ENCODE data around the gene DCX.

The DCX gene

DNA sequence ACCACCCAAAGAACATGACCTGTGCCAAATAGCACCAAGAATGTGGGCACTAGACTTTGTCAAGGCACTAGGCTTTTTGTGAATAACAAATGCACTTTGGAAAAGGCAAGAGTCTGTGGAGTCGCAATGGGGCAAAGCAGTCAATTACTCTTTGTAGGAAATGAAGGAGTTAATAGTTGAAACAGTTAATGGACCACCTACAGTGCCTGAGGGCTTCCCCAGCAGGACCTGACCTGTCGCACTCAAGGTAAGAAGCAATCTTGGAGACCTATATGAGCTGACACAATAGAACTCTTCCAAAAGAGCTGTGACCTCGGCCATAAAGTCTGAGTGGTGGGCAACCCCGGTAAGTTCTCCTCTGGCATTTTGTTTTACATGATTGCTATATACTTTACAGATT is 92.5 kb downstream of the DCX start:
- no peak overlapping the region for H3K4me3 ChIP-seq (ENCODE audit: low read depth, low read length)

DNA sequence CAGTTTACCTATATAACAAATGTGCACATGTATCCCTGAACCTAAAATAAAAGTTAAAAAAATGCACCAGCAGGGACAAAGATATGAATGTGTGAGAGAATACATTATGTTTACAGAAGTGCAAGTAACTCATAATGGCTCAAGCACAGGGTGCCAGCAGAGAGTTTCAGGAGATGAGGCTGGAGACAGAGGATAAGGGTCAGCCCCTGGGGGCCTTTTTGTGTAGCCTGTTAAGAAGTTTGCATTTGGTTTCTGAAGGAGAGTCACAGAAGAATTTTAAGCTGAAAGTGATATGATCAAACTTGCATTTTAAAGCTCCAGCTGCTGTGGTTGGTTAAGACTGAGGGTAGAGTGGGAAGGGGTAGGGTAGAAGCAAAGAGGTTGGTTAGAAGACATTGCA is 93.1 kb downstream of the DCX start:
- no peak overlapping the region for H3K4me3 ChIP-seq (ENCODE audit: low read depth, low read length)

DNA sequence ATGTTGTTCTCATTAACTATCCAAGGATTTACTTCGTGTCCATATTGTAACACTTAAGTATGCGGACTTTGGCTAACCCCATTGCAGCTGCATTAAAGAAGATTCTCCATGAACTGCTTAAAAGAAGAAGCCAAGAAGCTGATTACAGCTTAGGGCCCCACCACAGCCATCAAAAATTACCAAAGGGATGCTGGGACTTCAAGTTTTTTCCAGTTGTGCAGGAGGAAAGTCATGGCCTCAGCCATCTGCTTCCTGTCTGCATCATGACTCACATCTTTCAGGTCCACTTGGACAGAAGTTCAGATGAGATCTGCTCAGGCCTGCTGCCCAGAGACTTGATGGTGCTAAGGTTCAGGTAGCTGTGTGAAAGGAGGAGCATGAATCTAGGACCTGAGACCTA is 102.9 kb downstream of the DCX start:
- no peak overlapping the region for H3K4me3 ChIP-seq (ENCODE audit: low read depth, low read length)

DNA sequence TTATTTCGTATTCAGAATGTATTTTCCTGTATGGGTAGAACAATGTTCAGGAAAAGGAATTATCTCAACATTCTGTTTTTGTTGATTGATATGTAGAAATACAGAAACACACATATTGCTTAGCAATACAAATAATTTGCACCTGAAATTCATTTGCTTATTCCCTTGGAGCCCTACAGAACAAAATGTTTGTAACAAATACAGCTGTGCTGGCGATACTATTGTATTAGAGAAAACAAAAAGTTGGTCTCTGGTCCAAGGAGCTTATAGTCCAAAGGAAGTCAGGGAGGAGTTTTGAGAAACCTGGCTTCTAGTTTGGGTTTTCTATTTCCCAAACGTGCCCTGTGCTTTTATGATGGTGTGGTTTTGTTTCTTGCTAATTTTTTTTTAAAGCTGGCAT is 104.0 kb downstream of the DCX start:
- no peak overlapping the region for H3K4me3 ChIP-seq (ENCODE audit: low read depth, low read length)

DNA sequence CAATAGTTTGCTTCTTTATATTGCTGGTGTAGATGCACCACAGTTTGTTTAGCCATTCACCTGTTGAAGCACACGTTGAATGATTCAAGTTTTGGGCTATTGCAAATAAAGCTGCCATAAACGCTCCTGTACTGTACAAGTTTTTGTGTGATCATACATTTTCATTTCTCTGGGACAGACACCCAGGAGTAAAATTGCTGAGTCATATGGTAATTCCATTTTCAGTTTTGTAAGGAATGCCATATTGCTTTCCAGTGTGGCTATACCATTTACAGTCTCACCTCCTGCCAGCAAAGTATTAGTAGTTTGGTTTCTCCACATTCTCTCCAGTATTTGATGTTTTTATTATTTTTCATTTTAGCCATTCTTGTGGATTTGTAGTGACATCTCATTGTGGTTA is 109.7 kb downstream of the DCX start:
- H3K4me3 ChIP-seq (ENCODE audit: low read depth, low read length), result no peak overlapping the region

DNA sequence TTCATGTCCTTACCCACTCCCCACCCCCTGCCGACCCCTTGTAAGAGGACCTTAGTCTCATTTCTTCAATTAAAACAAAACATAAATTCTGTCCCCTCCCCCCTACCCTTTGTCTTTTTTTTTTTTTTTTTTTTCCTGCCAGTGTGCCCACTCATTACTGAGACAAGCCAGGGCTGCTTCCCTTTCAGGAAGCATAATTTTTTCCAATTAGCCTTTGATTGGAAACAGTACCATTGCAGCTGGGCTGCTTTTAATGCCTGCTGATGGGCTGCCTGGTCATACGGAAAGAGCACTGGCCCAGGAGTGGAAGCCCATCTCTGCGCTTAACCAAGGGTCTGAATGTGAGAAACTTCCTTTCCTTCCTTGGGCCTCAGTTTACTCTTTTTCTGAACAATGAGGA is 123.2 kb downstream of the DCX start:
- H3K4me3 ChIP-seq (ENCODE audit: low read depth, low read length), result no peak overlapping the region

DNA sequence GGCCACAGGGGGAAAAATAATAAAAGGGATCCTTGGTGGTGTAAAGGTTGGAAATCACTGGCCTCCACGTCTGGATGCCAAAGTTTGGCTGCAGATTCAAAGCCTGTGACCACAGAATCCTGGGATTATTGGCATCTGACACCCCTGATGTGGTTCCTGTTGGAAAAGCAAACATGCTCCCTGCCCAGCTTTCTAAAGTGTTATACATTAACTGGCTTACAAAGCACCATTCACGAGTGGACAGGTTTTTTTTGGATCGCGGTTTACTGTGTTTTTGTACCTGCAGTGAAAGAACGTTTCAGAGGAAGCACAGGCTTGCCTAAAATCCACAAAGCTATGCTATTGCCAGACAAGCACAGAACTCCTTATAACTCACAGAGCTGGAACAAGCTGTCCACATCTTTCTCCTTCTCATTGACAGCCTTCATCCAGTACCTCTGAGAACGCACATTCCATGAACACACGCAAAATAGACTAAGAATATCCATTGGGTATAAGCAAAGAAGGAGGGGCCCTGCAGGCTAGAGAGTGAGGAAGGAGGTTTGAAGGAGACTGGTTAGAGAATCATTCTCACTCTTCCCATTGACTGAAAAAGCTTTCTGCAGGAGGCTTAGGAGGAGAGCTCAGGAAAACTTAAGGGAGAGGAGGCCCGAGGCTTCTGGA is 127.2 kb downstream of the DCX start:
- H3K4me3 ChIP-seq (ENCODE audit: low read depth, low read length), result no peak overlapping the region

DNA sequence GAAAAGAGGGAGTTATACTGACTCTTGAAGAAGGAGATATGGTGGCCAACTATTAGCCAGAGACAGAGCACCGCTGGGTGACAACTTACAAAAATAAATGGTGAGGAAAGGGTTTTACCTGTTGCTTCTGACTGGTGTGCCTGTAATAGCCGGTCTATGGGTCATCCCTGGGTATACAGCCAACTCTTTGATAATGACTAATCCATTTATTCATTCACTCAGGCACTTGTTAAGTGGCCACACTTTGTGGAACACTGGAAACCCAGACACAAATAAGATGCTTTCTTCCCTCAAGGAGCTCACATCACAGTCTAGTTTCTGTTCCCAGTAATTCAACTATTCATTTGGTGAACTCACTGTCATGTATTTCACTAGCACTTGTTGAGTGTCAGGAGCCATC is 128.5 kb downstream of the DCX start:
- H3K4me3 ChIP-seq (ENCODE audit: low read depth, low read length), result no peak overlapping the region

DNA sequence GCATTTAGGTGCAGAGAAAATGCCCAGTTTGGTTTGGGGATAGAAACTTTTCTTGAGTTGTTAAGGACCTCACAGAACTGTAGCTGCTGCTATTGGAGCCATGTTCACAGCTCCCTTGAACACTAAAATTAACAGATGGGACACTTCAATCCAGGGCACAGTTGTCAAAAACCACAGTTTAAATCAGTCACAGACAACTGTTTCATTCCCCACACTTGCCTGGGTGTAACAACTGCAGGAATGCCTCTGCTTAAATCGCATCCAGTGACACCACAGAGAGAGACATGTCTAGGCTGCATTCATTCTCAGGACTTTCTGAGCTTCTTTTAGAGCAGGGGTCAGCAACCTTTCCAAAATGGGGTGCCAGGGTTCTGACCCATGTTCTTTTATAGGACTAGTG is 129.0 kb downstream of the DCX start:
- no peak overlapping the region for H3K4me3 ChIP-seq (ENCODE audit: low read depth, low read length)

DNA sequence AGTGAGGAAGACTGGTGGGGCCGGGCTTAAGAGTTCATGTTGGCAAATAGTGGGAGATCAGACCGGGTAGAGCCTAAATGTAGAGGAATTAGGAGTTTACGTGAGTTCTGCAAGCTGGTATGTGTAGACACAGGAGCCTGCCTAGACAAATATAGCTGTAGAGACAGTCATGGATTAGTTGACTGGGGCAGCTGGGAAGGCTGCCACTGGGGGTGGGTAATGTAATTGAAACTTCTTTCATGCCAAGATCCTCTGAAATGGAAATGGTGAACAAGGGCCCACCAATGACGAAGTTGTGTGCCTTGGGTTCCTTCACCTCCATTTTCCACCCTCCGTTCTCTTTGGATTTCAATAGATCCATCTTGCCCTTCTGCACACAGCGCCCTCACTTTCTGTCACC is 129.9 kb downstream of the DCX start:
- no peak overlapping the region for H3K4me3 ChIP-seq (ENCODE audit: low read depth, low read length)

DNA sequence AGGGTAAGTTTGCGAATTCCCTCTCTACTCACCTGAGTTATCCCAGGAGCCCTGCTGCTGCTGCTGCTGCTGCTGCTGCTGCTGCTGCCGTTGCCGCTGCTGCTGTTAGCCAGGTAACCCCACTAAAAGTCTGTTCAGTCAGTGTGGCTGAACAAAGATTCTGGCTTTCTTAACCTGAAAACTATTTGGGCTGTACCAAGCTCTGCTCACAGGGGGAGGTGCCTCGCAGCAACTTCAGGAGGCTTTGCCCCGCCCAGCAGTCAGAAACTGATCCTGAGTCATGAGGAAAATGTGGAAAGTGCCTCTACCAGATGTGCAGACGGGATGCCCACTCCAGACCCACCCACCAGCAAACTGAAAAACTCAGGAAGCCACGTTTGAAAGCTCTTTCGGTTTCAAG is 141.7 kb downstream of the DCX start, which contains the start of gene CAPN6:
TSS of gene CAPN6 (minus strand) at position 145 of the 400 bp plus-strand sequence. CDS start 6,547 bp downstream, outside the sequence.
- H3K4me3 ChIP-seq (ENCODE audit: low read depth, low read length), result no peak within 1 kb of the TSS

DNA sequence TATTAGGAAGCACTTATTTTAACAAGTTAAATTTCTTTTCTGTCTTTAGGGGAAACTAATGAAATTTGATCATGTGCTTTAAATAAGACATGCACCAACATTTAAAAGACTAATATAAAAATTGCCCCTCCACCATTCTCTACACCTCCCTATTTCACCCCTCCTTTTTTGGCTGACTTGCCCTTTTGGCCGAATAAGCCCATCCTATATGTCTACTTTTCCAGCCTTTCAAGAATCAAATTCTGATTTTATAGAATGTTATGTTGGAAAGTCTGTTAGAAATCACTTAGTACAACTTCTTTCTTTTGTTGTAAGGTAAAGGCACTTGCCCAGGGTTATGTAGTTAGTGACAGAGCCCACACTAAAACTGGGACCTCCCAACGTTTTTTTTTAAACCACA is 143.5 kb downstream of the DCX start:
- no peak overlapping the region for H3K4me3 ChIP-seq (ENCODE audit: low read depth, low read length)

DNA sequence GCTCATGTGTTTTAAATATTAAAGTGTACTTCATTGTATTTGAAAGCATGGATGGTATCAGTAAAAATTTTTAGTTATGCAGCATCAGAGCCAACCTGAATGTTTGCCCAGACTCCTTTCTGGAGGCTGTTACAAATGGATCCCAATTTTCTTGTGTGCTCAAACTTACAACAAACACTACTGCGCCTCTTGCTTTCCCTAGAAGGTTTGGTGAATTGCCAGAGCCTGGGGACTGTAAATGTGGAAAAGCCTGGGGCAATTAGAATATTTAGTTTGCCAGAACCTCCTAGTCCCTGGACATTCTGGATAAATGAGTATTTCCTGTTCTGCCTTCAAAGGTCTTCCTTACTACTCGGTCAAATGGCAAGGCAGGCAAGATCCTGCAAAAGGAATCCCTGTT is 146.5 kb downstream of the DCX start:
- H3K4me3 ChIP-seq (ENCODE audit: low read depth, low read length), result no peak overlapping the region

DNA sequence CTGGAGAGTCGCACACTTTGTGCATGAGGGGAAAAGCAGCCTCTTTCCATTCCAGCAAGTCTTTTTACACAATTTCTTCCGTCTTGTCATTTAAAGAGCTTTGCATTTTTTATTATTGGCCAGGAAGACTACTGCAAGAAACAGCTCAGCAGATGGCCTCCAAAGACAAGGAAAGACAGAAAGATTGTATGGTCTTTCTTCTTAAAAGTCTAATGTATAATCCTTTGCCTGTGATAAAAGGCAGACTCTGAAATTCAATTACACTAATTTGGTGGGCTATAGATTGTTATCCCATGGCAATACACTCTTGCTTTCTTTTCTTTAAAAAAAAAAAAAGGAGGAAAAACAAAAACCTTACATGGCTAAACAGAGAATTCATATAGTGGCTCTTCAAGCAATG is 147.6 kb downstream of the DCX start:
- no peak overlapping the region for H3K4me3 ChIP-seq (ENCODE audit: low read depth, low read length)

DNA sequence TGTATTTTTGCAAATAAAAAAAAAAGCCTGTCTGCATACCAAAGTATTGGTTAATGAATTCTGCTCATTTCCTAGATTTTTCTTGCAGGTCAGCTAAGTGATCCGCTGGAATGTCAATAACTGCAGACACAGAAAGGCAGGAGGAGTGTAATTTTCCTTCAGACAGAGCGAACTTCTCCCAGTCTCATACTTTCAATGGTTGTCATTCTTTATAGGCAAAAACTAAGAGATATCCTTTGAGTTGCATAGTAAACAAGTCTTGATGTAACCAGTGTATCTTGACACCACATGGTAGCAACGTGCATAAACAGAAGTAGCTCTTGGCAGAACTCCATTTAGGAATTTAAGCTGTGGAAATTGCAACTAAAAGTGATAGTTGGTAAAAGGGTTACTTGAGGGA is 149.9 kb downstream of the DCX start:
- H3K4me3 ChIP-seq (ENCODE audit: low read depth, low read length), result no peak overlapping the region

DNA sequence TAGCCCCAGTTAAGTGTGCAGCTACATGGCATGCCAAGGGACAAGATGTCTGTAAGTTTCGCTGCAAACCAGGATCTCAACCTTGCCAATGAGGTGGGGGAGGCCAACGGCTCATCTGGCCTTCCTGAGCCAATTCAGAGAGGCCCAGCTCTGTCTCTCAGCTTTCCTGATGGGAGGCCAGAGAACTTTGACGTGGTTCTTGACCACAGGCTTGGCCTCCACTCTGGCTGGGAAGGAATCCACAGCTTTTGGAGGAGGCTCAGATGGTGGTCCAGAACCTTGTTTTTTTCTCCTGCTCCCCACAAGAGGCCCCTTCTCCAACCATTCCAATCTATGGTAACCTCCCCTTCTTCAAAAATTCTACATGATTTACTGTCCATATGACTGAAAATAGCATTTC is 151.5 kb downstream of the DCX start:
- H3K4me3 ChIP-seq (ENCODE audit: low read depth, low read length), result no peak overlapping the region

DNA sequence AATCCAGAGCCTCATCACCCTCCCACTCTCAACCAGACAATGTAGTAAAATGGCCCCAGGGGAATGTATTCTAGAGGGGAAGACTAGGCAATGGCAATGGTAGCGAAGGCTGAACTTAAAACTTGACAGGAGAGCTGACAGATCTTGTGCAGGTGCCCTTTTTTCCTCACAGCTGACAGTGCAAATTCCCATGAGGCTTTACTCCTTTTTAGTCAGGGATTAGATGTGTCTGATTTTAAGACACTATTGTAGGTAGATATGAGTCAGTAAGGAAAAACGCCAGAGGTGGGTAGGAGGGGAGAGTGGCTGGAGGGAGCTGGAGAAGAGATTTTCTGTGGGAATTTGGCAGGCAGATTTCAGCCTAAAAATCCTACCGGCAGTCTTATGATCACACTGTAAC is 152.4 kb downstream of the DCX start:
- H3K4me3 ChIP-seq (ENCODE audit: low read depth, low read length), result no peak overlapping the region

DNA sequence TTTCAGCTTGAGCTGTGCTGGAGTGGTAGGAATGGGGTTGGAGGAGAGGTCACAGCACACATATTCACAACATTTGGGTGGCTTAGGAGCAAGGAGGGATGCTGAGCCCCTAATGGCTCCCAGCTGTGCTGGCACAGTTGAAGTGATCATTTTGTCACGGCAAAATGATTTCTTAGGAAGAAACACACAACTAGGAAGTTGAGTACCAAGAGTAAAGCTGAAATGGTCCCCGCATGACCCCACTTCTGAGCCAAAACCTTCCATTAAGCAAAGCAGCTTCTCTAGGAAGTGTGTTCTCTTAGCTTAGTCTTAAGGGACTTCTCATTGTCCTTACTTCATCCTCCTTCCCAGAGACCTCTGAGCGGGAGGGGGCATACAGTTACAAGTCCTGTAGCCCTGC is 154.3 kb downstream of the DCX start:
- H3K4me3 ChIP-seq (ENCODE audit: low read depth, low read length), result no peak overlapping the region

DNA sequence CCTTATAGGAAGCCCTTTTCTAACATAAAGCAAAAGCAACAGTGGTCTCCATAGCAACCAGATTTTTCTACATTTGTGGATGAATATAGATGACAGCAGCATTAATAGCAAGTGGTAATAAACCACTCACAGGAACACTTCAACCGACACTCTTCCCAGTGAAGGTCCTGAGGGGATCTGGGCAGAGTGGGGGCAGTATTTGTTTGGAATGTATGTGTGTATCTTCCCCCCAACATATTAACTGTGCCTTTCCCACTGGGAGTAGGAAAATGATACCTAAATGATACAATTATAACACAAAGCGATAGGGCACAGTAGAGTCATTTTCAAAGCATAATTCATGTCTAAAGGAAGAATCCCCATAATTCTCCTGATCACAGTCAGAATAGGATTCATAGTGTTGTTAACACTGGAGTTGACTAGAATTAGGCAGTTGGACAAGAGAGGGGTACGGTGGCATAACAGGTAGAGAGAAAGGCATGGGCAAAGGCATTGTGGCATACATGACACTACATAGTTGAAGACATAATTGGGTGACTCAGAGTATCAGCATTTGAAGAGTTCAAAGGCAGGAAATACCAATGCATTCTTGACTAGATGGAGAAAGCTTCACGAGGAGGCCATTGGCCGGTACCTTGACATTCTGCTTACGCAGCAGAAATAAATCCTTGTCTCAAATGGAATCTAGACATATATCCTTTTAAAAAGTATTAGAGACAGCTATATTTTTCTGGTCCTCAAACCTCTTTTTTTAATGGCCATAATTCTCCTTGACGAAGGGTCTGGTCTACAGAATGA is 156.9 kb downstream of the DCX start:
- no peak overlapping the region for H3K4me3 ChIP-seq (ENCODE audit: low read depth, low read length)

DNA sequence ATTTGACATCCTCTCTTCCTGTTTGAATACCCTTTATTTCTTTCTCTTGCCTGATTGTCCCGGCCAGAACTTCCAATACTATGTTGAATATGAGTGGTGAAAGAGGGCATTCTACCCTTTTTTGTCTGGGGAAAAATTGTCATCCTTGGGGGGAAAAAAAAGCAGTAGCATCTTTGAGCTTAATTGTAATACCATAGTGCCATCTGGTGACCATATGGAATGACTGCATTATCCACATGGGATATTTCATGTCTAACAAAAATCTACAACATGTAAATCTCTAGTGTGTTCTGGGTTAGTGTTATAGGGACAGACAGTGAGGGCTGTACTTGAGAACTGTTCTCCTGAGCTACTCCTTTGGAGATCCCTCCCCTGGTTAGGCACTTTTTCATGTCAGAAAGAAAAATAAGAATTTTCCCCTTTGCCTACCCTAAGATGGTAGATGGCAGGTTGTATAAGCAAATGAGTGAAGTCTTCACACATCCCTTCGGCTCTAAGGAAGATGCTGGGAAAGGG is 167.7 kb downstream of the DCX start:
- no peak overlapping the region for H3K4me3 ChIP-seq (ENCODE audit: low read depth, low read length)

Measured in iPS-11a (cell line).